HG03280 (cell line): ENCODE results near the gene DEAF1.

ENCODE experiments used
- ATAC-seq: cut with Tn5 transposase; IDR thresholded peaks from one replicate; pipeline ENCODE4 v1.9.1; 2021; ENCODE audit warnings: mild to moderate bottlenecking, moderate library complexity; ENCODE audit not compliant: unreplicated experiment

DEAF1 gene

DNA sequence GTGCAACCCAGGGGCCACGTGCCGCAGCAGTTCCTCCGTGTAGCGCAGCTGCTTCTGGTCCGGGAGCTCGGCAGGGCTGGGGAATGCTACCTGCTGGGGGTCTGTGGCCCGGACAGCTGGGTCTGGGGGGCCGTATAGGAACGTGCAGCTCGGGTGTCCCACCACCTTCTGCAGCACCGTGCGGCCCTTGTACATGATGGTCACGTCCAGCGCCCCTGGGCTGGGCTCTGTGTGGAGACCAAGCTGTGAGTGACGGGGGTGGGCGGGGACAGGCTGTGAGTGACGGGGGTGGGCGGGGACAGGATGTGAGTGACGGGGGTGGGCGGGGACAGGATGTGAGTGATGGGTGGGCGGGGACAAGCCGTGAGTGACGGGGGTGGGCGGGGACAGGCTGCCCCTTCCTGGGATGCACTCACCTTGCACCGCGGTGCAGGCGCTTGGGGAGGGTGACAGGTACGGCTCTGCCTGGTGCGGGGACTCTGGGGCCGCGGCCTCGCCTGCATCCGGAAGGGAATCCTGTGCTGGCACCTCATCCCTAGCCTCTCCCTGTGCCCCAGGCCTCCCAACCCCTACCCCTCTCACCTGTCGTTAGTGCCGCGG is 81.6 kb downstream of the DEAF1 start:
- ATAC-seq, result no peak

DNA sequence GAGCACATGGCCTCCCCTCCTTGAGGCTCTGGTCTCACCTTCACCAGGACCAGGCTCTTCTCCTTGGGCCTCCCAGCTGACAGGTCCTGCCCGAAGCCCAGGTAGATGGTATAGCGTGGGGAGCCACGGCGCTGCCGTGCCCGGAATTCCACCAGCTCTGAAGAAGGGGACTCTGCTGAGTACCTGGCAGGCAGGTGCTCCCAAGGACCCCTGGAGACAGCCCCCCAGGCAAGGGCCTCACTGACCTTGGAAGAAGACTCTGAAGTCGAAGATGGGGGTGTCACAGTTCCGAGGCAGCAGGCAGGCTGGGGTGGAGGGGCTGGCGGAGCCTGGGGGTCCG is 82.1 kb downstream of the DEAF1 start:
- ATAC-seq, result no peak

DNA sequence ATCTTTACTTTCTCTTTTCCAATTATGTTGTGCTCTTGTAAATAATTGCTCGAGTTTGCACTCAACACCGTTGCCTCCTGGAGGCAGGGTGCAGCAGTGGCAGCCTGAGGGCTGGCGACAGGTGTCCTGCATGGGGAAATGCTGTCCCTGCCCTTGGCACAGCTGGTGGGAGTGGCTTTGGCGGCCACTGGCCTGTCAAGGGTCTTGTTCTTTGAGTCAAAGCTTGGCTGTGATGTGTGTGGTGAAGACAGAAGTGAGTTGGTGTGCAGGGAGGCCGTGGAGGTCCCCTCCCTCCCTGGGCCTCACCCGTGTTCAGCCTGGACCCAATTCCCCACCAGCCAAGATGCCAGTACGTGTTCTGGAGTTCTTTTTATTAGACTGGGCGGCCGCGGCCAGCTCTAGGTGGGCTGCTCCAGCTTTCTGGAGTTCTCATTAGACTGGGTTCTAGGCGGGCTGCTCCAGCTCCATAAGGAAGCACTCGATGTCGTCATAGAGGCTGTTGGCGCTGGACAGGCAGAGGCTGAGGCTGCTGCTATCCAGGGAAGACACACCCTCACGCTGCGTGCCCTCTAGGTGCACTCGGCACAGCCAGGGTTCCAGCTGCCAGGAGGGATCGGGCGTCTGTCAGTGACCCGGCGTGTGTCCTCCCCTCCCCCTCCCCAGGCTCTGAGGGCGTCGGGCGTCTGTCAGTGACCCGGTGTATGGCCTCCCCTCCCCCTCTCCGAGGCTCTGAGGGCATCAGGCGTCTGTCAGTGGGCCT is 82.6 kb downstream of the DEAF1 start:
- no peak for ATAC-seq

DNA sequence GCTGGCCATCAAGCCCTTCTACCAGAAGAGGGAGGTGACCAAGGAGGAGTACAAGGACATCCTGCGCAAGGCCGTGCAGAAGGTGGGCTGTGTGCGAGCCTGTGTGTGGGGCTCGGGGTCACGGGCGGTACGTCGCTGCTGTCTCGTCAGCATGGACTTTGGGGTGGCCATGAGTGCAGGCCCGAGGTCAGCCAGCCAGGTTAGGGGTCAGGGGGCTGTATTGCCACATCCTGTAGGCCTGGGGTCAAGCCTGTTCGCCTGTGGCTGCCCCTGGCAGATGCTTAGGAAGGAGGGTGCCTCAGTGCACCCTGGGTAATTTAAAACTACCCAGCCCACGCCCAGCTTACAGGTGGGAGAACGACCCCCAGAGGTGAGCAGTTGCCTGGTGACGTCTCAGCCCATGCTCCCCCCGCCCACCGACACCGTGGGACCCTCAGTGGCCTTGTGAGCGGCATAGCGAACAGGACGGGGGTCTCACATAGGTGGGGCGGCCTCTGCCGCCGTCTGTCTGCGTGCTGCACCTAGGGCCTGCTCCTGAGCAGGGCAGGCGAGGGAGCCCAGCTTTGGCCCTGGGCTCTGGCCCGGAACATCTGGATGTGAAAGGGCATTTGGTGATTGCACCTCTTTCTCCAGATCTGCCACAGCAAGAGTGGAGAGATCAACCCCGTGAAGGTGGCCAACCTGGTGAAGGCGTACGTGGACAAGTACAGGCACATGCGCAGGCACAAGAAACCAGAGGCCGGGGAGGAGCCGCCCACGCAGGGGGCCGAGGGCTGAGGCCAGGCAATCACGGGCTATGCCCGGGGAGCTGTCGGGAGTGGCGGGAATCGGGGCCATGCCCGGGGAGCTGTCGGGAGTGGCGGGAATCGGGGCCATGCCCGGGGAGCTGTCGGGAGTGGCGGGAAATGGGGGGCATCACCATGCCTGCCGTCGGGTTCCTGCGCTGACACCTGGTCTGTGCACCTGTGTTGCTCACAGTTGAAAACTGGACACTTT is 83.7 kb downstream of the DEAF1 start:
- no peak for ATAC-seq

DNA sequence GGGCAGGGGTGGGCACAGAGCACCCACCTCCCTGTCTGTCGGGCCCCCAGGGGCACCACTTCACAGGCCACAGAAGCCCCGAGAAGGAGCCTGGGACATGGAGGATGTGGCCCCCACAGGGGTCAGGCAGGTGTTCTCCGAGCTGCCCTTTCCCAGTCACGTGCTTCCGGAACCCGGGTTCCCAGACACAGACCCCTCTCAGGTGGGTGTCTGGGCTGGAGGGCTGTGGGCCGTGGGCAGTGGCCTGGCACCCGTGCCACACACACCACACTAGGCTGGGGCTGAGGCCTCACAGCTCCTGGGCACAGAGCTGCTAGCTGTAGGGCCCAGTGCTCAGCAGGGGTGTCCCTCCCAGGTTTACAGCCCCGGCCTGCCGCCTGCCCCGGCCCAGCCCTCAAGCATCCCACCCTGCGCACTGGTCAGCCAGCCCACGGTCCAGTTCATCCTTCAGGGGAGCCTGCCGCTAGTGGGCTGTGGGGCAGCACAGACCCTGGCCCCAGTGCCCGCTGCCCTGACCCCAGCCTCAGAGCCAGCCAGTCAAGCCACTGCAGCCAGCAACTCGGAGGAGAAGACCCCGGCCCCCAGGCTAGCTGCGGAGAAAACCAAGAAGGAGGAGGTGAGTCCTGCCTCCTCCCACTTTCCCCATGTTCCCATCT is 84.7 kb downstream of the DEAF1 start:
- ATAC-seq, result no peak

DNA sequence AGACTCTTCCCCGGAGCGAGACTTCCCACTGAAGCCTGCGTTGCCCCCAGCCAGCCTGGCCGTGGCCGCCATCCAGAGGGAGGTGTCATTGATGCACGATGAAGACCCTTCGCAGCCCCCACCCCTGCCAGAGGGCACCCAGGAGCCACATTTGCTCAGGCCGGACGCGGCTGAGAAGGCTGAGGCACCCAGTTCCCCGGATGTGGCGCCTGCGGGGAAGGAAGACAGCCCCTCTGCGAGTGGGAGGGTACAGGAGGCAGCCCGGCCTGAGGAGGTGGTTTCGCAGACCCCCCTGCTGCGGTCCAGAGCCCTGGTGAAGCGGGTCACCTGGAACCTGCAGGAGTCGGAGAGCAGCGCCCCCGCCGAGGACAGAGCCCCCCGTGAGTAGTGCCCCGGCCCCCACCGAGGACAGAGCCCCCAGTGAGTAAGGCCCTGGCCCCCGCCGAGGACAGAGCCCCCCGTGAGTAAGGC is 85.6 kb downstream of the DEAF1 start:
- ATAC-seq, result no peak

DNA sequence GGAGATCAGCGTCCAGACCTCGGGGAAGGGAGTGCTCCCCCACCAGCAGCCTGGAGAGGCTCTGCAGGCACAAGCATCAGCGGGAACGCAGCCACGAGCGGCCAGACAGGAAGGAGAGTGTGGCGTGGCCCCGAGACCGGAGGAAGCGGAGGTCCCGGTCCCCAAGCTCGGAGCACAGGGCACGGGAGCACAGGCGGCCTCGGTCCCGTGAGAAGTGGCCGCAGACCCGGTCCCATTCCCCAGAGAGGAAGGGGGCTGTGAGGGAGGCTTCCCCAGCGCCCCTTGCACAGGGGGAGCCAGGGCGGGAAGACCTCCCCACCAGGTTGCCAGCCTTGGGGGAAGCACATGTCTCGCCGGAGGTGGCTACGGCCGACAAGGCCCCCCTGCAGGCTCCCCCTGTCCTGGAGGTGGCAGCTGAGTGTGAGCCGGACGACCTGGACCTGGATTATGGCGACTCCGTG is 86.2 kb downstream of the DEAF1 start:
- ATAC-seq, result no peak

DNA sequence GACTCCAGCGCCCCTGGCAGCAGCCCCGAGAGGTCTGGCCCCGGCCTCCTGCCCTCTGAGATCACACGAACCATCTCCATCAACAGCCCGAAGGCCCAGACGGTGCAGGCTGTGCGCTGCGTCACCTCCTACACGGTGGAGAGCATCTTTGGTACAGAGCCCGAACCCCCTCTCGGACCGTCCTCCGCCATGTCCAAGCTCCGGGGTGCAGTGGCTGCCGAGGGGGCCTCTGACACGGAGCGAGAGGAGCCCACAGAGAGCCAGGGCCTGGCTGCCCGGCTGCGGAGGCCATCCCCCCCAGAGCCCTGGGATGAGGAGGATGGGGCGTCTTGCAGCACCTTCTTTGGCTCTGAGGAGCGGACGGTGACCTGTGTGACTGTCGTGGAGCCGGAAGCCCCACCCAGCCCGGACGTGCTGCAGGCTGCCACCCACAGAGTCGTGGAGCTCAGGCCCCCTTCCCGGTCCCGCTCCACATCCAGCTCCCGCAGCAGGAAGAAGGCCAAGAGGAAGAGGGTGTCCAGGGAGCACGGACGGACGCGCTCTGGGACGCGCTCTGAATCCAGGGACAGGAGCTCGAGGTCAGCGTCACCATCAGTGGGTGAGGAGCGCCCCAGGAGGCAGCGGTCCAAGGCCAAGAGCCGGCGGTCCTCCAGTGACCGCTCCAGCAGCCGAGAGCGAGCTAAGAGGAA is 86.9 kb downstream of the DEAF1 start:
- ATAC-seq, result no peak

DNA sequence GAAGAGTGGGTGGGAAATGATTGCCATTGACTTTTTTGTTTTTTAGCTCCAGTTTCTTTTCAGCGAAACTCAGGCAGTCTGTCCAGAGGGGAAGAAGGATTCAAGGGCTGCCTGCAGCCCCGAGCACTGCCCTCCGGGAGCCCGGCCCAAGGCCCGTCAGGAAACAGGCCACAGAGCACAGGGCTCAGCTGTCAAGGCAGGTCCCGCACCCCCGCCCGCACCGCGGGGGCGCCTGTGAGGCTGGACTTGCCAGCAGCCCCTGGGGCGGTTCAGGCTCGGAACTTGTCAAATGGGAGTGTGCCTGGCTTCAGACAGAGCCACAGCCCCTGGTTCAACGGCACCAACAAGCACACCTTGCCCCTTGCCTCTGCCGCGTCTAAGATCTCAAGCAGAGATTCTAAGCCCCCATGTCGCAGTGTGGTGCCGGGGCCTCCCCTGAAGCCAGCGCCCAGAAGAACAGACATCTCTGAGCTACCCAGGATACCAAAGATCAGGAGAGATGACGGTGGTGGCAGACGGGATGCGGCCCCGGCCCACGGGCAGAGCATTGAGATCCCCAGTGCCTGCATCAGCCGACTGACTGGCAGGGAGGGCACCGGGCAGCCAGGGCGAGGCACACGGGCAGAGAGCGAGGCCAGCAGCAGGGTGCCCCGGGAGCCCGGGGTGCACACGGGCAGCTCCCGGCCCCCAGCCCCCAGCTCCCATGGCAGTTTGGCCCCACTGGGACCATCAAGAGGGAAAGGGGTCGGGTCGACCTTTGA is 87.8 kb downstream of the DEAF1 start:
- no peak for ATAC-seq

DNA sequence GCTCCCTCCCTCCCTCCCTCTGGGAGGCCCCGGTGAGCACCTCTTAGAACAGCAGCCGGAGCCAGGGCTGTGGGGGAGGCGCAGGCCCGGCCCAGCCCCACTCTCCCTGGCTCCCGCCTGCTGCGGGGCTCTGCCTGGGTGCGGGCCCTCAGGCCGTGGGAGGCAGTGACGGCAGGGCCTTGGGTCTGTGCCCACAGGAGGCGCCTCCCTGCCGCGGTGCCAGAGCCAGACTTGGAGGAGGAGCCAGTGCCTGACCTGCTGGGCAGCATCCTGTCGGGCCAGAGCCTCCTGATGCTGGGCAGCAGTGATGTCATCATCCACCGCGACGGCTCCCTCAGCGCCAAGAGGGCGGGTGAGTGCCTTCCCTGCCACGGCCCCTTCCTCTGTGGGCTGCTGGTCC is 88.8 kb downstream of the DEAF1 start:
- no peak for ATAC-seq

DNA sequence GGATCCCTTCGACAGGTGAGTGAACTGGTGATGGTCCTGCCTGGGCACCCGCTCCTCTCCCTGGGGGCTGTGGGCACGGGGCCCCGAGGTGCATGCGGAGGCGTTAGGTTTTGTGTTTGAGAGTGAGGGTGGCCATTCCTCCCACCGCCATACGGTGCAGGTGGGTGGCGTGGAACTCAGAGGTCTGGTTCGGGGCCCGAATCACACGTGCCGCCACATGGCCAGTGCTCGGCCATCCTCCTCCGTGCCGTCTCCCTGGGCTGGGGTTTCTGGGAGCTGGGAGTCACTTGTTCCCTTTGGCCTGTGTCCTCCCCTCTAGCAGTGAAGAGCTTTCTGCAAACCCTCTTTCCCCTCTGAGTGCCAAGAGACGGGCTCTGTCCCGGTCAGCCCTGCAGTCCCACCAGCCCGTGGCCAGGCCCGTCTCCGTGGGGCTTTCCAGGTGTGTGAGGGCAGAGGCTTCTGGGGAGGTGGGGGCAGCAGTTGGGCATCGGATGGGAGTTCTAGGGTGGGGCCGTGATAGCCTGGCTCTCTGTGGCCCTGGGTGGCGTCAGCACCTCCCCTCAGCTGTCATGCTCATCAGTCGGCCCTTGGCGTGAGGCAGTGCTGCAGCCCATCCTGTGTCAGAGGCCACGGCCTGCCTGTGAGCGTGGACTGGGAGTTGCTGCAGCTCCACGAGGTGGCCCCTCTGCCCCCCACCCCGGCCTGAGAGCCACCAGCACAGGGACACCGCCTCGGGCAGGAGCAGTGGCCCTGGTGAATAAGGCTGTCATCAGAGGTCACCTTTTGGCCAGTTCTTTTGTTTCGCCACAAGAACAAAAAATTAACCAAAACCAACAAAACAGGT is 89.5 kb downstream of the DEAF1 start:
- ATAC-seq, result no peak

DNA sequence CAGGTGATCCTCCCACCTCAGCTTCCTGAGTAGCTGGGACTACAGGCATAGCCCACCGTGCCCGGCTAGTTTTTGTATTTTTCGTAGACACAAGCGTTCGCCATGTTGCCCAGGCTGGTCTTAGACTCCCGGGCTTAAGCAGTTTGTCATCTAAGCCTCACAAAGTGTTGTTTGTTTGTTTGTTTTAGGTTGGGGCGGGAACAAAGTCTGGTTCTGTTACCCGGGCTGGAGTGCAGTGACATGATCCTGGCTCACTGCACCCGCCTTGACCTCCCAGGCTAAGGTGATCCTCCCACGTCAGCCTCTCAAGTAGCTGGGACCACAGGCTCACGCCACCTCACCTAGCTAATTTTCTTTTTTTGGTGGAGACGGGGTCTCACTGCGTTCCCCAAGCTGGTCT is 91.9 kb downstream of the DEAF1 start:
- ATAC-seq, result no peak

DNA sequence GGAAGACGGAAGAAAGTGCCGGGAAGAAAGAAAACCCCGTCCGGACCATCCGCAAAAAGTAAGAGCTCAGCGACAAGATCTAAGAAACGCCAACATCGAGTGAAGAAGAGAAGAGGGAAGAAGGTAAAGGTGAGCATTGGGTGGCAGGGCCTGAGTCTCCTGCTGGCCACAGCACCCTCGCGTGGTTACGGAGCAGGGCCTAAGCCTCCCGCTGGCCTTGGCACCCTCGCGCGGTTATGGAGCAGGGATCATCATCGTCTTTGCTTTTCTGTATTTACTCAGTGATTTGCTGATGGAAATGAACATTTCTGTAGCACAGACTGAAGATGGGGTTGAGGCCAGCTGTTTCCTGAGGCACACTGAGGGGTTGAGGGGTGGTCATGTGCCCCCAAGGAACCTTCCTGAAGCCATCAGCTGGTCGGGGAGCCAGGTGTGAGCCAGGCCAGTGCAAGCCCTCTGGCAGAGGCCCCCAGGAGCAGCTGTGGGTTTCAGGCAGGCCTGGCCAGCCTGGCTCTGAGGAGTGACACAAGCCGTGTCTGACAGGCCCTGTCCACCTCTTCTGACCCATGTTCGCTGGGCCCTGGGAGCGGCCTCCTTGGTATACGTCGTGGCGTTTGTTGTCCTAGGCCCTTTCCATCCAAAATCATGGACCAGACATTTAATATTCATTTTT is 93.3 kb downstream of the DEAF1 start:
- ATAC-seq, result no peak

DNA sequence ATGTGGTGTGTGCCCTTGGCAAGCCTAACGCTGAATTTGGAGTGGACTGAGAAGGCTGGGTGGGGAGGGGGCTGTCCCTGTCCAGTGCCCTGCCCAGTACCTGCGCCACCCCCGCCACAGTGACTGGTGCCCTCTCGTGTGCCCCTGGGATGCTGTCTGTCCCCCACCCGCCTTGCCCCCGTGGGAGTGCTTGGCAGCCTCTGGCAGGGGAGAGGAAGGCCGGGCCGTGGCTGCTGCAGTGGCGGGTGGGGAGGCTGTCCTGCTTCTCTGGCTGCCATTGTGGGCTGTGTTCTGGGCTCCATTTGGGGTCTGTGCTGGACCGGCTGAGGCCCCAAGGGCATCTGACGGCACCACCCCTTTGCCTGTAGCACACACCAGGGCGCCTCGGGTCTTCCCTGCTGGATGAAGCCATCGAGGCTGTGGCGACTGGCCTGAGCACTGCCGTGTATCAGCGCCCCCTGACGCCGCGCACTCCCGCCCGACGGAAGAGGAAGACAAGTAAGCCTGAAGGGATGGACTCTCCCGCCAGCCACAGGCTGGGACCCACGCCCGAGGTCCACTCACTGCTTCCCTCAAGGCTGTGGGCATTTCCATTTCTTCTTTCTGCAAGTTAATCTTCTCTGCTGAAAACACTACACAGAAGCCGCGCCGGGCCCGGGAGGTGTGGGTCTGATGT is 96.9 kb downstream of the DEAF1 start:
- ATAC-seq, result no peak

DNA sequence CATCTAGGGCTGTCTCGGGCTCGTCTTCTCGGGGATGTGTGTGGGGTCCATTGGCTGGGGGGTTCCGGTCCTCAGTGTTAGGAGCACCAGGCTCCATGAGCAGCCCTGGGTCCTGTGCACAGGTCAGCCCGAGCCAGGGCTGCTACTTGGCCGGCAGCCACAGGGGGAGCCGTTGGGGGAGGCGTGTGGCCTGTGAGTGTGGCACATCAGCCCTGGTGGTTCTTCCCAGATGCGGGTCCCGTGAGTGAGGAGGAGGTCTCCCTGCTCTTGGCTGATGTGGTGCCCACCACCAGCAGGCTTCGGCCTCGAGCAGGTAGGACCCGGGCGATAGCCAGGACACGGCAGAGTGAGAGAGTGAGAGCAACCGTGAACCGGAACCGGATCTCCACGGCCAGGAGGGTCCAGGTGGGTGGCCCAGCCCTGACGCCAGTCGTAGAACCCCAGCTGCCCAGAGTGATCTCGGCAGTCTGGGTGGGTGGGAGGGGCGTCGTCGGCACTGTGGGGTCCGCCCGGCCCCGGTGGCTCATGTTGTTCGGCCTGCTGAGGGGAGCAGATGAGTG is 97.8 kb downstream of the DEAF1 start:
- ATAC-seq, result no peak

DNA sequence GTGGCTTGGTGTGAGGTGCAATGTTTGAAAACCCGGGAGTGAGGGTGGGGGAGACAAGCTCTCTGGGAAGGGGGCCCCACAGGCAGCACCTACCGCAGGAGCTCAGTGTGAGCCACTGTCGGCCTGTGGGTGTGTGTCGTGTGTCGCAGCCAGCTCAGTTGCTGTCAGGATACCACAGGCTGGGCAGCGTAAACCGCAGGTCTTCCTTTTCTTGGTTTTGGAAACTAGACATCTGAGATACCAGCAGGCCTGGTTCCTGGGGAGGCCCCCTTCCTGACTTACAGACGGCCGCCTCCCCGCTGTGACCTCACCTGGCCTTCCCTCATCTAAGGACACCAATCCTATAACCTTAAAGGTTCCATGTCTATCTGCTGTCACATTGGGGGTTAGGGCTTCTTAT is 98.6 kb downstream of the DEAF1 start:
- ATAC-seq, result no peak

DNA sequence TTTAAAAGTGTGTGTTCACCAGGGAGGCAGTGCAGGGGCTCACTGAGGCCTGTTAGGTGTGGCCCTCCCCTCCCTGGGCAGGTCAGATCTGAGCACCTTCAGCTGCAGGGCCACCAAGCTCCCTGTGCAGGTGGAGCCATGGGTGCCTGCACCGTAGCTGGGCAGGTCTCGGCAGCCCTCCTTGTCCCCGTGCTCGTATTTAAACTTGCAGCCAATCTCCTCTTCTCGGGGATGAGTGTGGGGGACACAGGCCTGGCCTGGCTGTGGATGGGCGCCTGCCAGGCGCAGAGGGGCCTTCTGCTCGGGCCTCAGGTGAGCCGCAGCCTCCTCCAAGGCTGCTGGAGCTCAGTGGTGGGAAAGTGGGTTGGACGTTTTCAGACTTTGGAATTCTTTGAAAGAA is 99.6 kb downstream of the DEAF1 start:
- no peak for ATAC-seq
